Astrocyte (in vitro differentiated cells and primary cell): ENCODE data around the gene NAALADL2. TPM values are rescaled to one million over a fixed set of nuclear protein-coding genes. Genes with fewer than 3 reads are reported as not detected.

Experiments used
- DNase-seq: peaks from one replicate; pipeline ENCODE4 v3.0.0-alpha.2; 2010; ENCODE audit warnings: low read depth
- FAIRE-seq: peaks from 2 replicates; lab custom pipeline; 2011; peaks lifted over from hg19 to GRCh38; lab: Jason Lieb, UNC
- H2AFZ ChIP-seq: 2 replicates; pipeline ENCODE4 v1.6.0; 2012; ENCODE audit warnings: low read depth, low read length, inconsistent platforms
- H3K27ac ChIP-seq: 2 replicates; pipeline ENCODE4 v1.5.1; 2011; ENCODE audit warnings: low read depth, low read length, inconsistent platforms
- H3K27me3 ChIP-seq: 2 replicates; pipeline ENCODE4 v1.6.0; 2011; ENCODE audit warnings: low read length, inconsistent platforms; ENCODE audit not compliant: insufficient read depth
- H3K36me3 ChIP-seq: 2 replicates; pipeline ENCODE4 v1.5.1; 2011; ENCODE audit warnings: low read length, inconsistent platforms; ENCODE audit not compliant: insufficient read depth
- H3K4me1 ChIP-seq: 2 replicates; pipeline ENCODE4 v1.5.1; 2011; ENCODE audit warnings: low read length, inconsistent platforms; ENCODE audit not compliant: insufficient read depth
- H3K4me2 ChIP-seq: 2 replicates; pipeline ENCODE4 v1.6.0; 2012; ENCODE audit warnings: low read length, inconsistent platforms
- H3K4me3 ChIP-seq: 2 replicates; pipeline ENCODE4 v1.5.1; 2011; ENCODE audit warnings: low read depth, mild to moderate bottlenecking, low read length, inconsistent platforms; ENCODE audit not compliant: insufficient read depth
- H3K79me2 ChIP-seq: 2 replicates; pipeline ENCODE4 v1.6.0; 2012; ENCODE audit warnings: mild to moderate bottlenecking, low read length, inconsistent platforms; ENCODE audit not compliant: insufficient read depth
- H3K9ac ChIP-seq: 2 replicates; pipeline ENCODE4 v1.6.0; 2012; ENCODE audit warnings: mild to moderate bottlenecking, low read length, inconsistent platforms
- H3K9me3 ChIP-seq: 2 replicates; pipeline ENCODE4 v1.5.1; 2012; ENCODE audit warnings: low read depth, mild to moderate bottlenecking, low read length, inconsistent platforms; ENCODE audit not compliant: insufficient read depth
- H4K20me1 ChIP-seq: 2 replicates; pipeline ENCODE4 v1.6.0; 2012; ENCODE audit warnings: low read length, inconsistent platforms; ENCODE audit not compliant: insufficient read depth
- H3K27ac Mint-ChIP-seq: one replicate; pipeline ENCODE4 v1.8.0; 2021; ENCODE audit warnings: mild to moderate bottlenecking, mixed read lengths; ENCODE audit not compliant: unreplicated experiment
- H3K27me3 Mint-ChIP-seq: one replicate; pipeline ENCODE4 v1.8.0; 2021; ENCODE audit warnings: low read depth, mixed read lengths; ENCODE audit not compliant: unreplicated experiment
- H3K36me3 Mint-ChIP-seq: one replicate; pipeline ENCODE4 v1.8.0; 2021; ENCODE audit warnings: low read depth, mixed read lengths; ENCODE audit not compliant: unreplicated experiment
- H3K4me1 Mint-ChIP-seq: one replicate; pipeline ENCODE4 v1.8.0; 2021; ENCODE audit warnings: low read depth, mixed read lengths; ENCODE audit not compliant: unreplicated experiment
- H3K4me3 Mint-ChIP-seq: one replicate; pipeline ENCODE4 v1.8.0; 2021; ENCODE audit warnings: mild to moderate bottlenecking, moderate library complexity, mixed read lengths; ENCODE audit not compliant: unreplicated experiment
- H3K9me3 Mint-ChIP-seq: one replicate; pipeline ENCODE4 v1.8.0; 2021; ENCODE audit warnings: mild to moderate bottlenecking, mixed read lengths; ENCODE audit not compliant: unreplicated experiment
- CTCF ChIP-seq: IDR thresholded peaks from 2 replicates; pipeline ENCODE4 v1.5.1; 2011; ENCODE audit warnings: low read depth, mild to moderate bottlenecking, inconsistent platforms, low read length, moderate library complexity; ENCODE audit not compliant: insufficient read depth
- EZH2 ChIP-seq: IDR thresholded peaks from 2 replicates; pipeline ENCODE4 v1.6.1; 2012; ENCODE audit warnings: mild to moderate bottlenecking, low read length, inconsistent platforms; ENCODE audit not compliant: insufficient read depth
- total RNA-seq: library from RNA; stranded (reverse); gene quantifications from 2 replicates; pipeline ENCODE4 v1.2.1, GENCODE V29; 2021

NAALADL2 gene
- total RNA-seq, 1 donor from 2014 or later = 2.7 TPM

- H3K79me2 ChIP-seq = no peaks in the 10 kb centered on the region
- Mint-ChIP-seq H3K27me3 (no peaks in the 10 kb centered on the region), H3K27ac (no peak overlapping the region), H3K9me3 (no peaks in the 10 kb centered on the region), H3K4me3 (no peak overlapping the region), H3K36me3 (no peaks in the 10 kb centered on the region), H3K4me1 (peaks cover 1% of the 10 kb centered on the region)
- no peak for FAIRE-seq
- H3K4me3 ChIP-seq = no peak overlapping the region
- no peaks in the 10 kb centered on the region for H3K27me3 ChIP-seq
- H3K27ac ChIP-seq = no peak overlapping the region
- no peak for DNase-seq
- H2AFZ ChIP-seq = no peak overlapping the region
- H3K9ac ChIP-seq = no peak overlapping the region
- H4K20me1 ChIP-seq = no peaks in the 10 kb centered on the region
- H3K4me2 ChIP-seq = no peak overlapping the region
- no peaks in the 10 kb centered on the region for H3K9me3 ChIP-seq
- H3K36me3 ChIP-seq = no peaks in the 10 kb centered on the region
- H3K4me1 ChIP-seq = no peaks in the 10 kb centered on the region
- no peak for TF ChIP-seq EZH2
- no peak for TF ChIP-seq CTCF
Observed at GRCh38 chr3:175287361-175287963, 428.3 kb downstream of the NAALADL2 start.

GRCh38 chr3:175288621-175289020, 429.5 kb downstream of the NAALADL2 start:
- no peaks in the 10 kb centered on the region for H3K27me3 Mint-ChIP-seq
- Histone ChIP-seq H4K20me1 (no peaks in the 10 kb centered on the region), H3K9me3 (no peaks in the 10 kb centered on the region), H3K27ac (no peak overlapping the region), H3K4me1 (no peaks in the 10 kb centered on the region), H3K9ac (no peak overlapping the region), H3K4me2 (no peak overlapping the region), H3K79me2 (no peaks in the 10 kb centered on the region), H2AFZ (no peak overlapping the region), H3K36me3 (no peaks in the 10 kb centered on the region), H3K4me3 (no peak overlapping the region), H3K27me3 (no peaks in the 10 kb centered on the region)
- DNase-seq = peak; percentile 75
- FAIRE-seq = no peak
- TF ChIP-seq EZH2 = no peak
- no peaks in the 10 kb centered on the region for H3K9me3 Mint-ChIP-seq
- H3K4me1 Mint-ChIP-seq = peaks cover 1% of the 10 kb centered on the region
- H3K36me3 Mint-ChIP-seq = no peaks in the 10 kb centered on the region
- no peak overlapping the region for H3K27ac Mint-ChIP-seq
- H3K4me3 Mint-ChIP-seq = no peak overlapping the region

GRCh38 chr3:175294793-175295192, 435.7 kb downstream of the NAALADL2 start:
- no peaks in the 10 kb centered on the region for H3K36me3 ChIP-seq
- no peaks in the 10 kb centered on the region for H4K20me1 ChIP-seq
- H3K27me3 Mint-ChIP-seq = no peaks in the 10 kb centered on the region
- H3K27ac ChIP-seq = no peak overlapping the region
- no peak for DNase-seq
- H3K27ac Mint-ChIP-seq = no peak overlapping the region
- no peak overlapping the region for H3K4me3 Mint-ChIP-seq
- no peaks in the 10 kb centered on the region for H3K36me3 Mint-ChIP-seq
- H3K9me3 Mint-ChIP-seq = peaks cover 2% of the 10 kb centered on the region
- TF ChIP-seq EZH2 (no peak), CTCF (no peak)
- H3K9me3 ChIP-seq = no peaks in the 10 kb centered on the region
- H3K9ac ChIP-seq = no peak overlapping the region
- no peaks in the 10 kb centered on the region for H3K79me2 ChIP-seq
- H3K4me3 ChIP-seq = no peak overlapping the region
- no peaks in the 10 kb centered on the region for H3K4me1 Mint-ChIP-seq
- no peaks in the 10 kb centered on the region for H3K4me1 ChIP-seq
- FAIRE-seq = no peak
- no peak overlapping the region for H2AFZ ChIP-seq
- H3K27me3 ChIP-seq = no peaks in the 10 kb centered on the region
- no peak overlapping the region for H3K4me2 ChIP-seq
